SHP77 treated with DMSO at 0.1 percent for 48 hours (cell line): Measurements from ENCODE around the gene MYO10.

Experiments
- DNase-seq: peaks from one replicate; lab custom pipeline; 2025; lab: John Stamatoyannopoulos, UW

MYO10 gene

GRCh38 chr5:16709691-16710433 lies 226.2 kb downstream of the MYO10 start:
- DNase-seq: no peak

- DNase-seq: no peak
These were observed 228.3 kb downstream of the MYO10 start for GRCh38 chr5:16707869-16708192.

- DNase-seq: no peak
These were observed 228.8 kb downstream of the MYO10 start for GRCh38 chr5:16707168-16707868.

- no peak for DNase-seq
These were observed 231.1 kb downstream of the MYO10 start for GRCh38 chr5:16704945-16705344.

- no peak for DNase-seq
These were observed 233.1 kb downstream of the MYO10 start for GRCh38 chr5:16702964-16703363.

- DNase-seq: no peak
These were observed 234.7 kb downstream of the MYO10 start for GRCh38 chr5:16701134-16702099.

- no peak for DNase-seq
These were observed 236.0 kb downstream of the MYO10 start for GRCh38 chr5:16700081-16700480.

- DNase-seq: no peak
These were observed 240.3 kb downstream of the MYO10 start for GRCh38 chr5:16695779-16696178.

GRCh38 chr5:16693879-16694278 lies 242.2 kb downstream of the MYO10 start:
- no peak for DNase-seq

GRCh38 chr5:16691731-16692130 lies 244.4 kb downstream of the MYO10 start:
- DNase-seq: no peak

- DNase-seq: peak; percentile 28
These were observed 245.7 kb downstream of the MYO10 start for GRCh38 chr5:16690243-16690852.

- DNase-seq: no peak
These were observed 248.2 kb downstream of the MYO10 start for GRCh38 chr5:16687898-16688297.

- DNase-seq: no peak
These were observed 251.0 kb downstream of the MYO10 start for GRCh38 chr5:16685069-16685468.

- DNase-seq: no peak
These were observed 254.2 kb downstream of the MYO10 start for GRCh38 chr5:16681876-16682275.

GRCh38 chr5:16679863-16680262 lies 256.2 kb downstream of the MYO10 start:
- DNase-seq: no peak

GRCh38 chr5:16679190-16679589 lies 256.9 kb downstream of the MYO10 start:
- DNase-seq: no peak

- no peak for DNase-seq
These were observed 260.3 kb downstream of the MYO10 start for GRCh38 chr5:16675806-16676205.

GRCh38 chr5:16674750-16675149 lies 261.3 kb downstream of the MYO10 start:
- DNase-seq: no peak

- DNase-seq: peak; percentile 64
These were observed 262.6 kb downstream of the MYO10 start for GRCh38 chr5:16673241-16674201.

GRCh38 chr5:16671208-16671607 lies 264.9 kb downstream of the MYO10 start:
- no peak for DNase-seq

- no peak for DNase-seq
These were observed 266.3 kb downstream of the MYO10 start for GRCh38 chr5:16669776-16670175.
